SU-DHL-6 (cell line): ENCODE data around the gene SERINC5.

Experiments
- EZH2phosphoT487 ChIP-seq: fragments of 200-600 bp; sonication (generic), shearing (Covaris generic); conservative IDR thresholded peaks from 2 replicates; pipeline ENCODE4 v1.6.1; 2018; ENCODE audit warnings: mild to moderate bottlenecking, antibody characterized with exemption, low read length, moderate library complexity, mixed read lengths
- TF ChIP-seq, protein P1 (sequence below): fragments of 200-600 bp; sonication (generic); IDR thresholded peaks from one replicate; pipeline ENCODE4 v1.5.1; 2017; ENCODE audit warnings: antibody characterized with exemption, mild to moderate bottlenecking, low read length, moderate library complexity; ENCODE audit not compliant: insufficient read depth, poor library complexity, severe bottlenecking

DNA sequence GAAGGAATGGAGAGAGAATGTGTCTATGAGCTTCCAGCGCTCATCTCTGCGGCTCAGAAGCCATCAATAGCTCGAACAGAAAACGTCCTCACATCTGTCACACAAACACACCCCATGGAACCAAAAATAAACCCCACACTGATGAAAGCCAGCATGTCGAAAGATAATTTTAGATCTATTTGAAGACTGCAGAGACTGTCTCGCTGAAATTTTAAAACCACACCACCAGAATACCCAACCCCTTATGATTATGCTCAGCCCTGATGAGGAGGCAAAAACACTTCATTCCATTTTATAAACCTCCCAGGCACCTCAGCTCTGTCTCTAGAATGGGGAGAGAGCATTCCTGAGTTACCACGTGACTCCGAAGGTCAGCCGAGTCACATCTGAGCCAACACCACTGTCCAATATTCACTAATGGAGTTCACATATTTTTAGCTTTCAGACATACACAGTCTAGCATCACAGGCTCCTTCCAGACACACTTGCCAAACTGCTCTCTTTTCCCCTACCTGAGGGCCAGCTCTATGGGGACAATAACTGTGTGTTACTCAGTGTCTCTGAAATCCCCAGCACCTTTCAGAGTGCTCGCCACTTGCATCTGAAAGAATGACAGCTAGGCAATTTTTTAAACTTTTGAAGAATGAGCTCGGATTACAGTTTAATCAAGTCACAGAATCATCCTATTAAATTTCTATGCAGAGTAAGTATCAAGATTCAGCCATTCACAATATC lies 63.2 kb downstream of the SERINC5 start:
- TF ChIP-seq, protein P1, sequence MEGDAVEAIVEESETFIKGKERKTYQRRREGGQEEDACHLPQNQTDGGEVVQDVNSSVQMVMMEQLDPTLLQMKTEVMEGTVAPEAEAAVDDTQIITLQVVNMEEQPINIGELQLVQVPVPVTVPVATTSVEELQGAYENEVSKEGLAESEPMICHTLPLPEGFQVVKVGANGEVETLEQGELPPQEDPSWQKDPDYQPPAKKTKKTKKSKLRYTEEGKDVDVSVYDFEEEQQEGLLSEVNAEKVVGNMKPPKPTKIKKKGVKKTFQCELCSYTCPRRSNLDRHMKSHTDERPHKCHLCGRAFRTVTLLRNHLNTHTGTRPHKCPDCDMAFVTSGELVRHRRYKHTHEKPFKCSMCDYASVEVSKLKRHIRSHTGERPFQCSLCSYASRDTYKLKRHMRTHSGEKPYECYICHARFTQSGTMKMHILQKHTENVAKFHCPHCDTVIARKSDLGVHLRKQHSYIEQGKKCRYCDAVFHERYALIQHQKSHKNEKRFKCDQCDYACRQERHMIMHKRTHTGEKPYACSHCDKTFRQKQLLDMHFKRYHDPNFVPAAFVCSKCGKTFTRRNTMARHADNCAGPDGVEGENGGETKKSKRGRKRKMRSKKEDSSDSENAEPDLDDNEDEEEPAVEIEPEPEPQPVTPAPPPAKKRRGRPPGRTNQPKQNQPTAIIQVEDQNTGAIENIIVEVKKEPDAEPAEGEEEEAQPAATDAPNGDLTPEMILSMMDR, result no peak
- no peak for TF ChIP-seq EZH2phosphoT487
